Activated CD4-positive, alpha-beta T cell treated with anti-CD3 and anti-CD28 coated beads, Interleukin-2, amount 10 ng/mL, durations not matched to agents 24 days and 14 days (primary cell): Measurements from ENCODE around the gene ITGA2B. TPM values are rescaled to one million over a fixed set of nuclear protein-coding genes. Genes with fewer than 3 reads are reported as not detected.
"Not testable (repeated sequence)": the region's sequence is repeated elsewhere in the genome, so short reads cannot be mapped to it uniquely, and the experiment has no call there.

ENCODE experiments used
- DNase-seq: peaks from one replicate; pipeline ENCODE4 v3.0.0; 2022
- H3K27ac Mint-ChIP-seq: one replicate; pipeline ENCODE4 v1.8.0; 2022; ENCODE audit warnings: mild to moderate bottlenecking, mixed read lengths
- H3K27me3 Mint-ChIP-seq: one replicate; pipeline ENCODE4 v1.8.0; 2022; ENCODE audit warnings: mixed read lengths
- H3K36me3 Mint-ChIP-seq: one replicate; pipeline ENCODE4 v1.8.0; 2022; ENCODE audit warnings: low read depth, mild to moderate bottlenecking, mixed read lengths
- H3K4me1 Mint-ChIP-seq: one replicate; pipeline ENCODE4 v1.8.0; 2021; ENCODE audit warnings: mixed read lengths
- H3K4me3 Mint-ChIP-seq: one replicate; pipeline ENCODE4 v1.8.0; 2022; ENCODE audit warnings: mild to moderate bottlenecking, moderate library complexity, mixed read lengths
- H3K9me3 Mint-ChIP-seq: one replicate; pipeline ENCODE4 v1.8.0; 2021; ENCODE audit warnings: mixed read lengths
- intact Hi-C: fragments of 100-400 bp; cut with micrococcal nuclease; formaldehyde crosslinking; loops from one replicate; pipeline ENCODE4 v1.15.1; 2023
- total RNA-seq: library from RNA; stranded (reverse); gene quantifications from 2 replicates; pipeline ENCODE4 v1.2.3, GENCODE V29; 2022

ITGA2B gene
- total RNA-seq, 1 donor from 2014 or later: 0.65 TPM

DNA sequence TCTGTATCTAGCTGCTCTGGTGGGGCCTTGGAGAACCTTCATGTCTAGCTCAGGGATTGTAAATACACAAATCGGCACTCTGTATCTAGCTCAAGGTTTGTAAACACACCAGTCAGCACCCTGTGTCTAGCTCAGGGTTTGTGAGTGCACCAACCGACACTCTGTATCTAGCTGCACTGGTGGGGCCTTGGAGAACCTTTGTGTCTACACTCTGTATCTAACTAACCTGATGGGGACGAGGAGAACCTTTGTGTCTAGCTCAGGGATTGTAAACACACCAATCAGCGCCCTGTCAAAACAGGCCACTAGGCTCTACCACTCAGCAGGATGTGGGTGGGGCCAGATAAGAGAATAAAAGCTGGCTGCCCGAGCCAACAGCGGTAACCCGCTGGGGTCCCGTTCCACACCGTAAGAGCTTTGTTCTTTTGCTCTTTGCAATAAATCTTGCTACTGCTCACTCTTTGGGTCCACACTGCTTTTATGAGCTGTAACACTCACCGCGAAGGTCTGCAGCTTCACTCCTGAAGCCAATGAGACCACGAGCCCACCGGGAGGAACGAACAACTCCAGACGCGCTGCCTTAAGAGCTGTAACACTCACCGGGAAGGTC, 19.9 kb downstream of the ITGA2B start:
- Mint-ChIP-seq H3K27me3 (peaks cover 40% of the 10 kb centered on the region), H3K4me3 (peak overlapping the region; percentile 30)
- peak; percentile 69 for DNase-seq

GRCh38 chr17:44368391-44369243, 20.8 kb downstream of the ITGA2B start:
- H3K27ac Mint-ChIP-seq, H3K4me1 Mint-ChIP-seq, H3K9me3 Mint-ChIP-seq, DNase-seq, intact Hi-C loops, H3K36me3 Mint-ChIP-seq, H3K4me3 Mint-ChIP-seq: not testable (repeated sequence)
- peaks cover 40% of the 10 kb centered on the region for H3K27me3 Mint-ChIP-seq

More for the DNA sequence above, 19.9 kb downstream of the ITGA2B start:
- H3K9me3 Mint-ChIP-seq, H3K4me1 Mint-ChIP-seq, H3K27ac Mint-ChIP-seq, intact Hi-C loops, H3K36me3 Mint-ChIP-seq: not testable (repeated sequence)

GRCh38 chr17:44367231-44367979, 22.0 kb downstream of the ITGA2B start:
- intact Hi-C loops: no loop called here
- Mint-ChIP-seq H3K36me3 (no peaks in the 10 kb centered on the region), H3K27me3 (peaks cover 43% of the 10 kb centered on the region), H3K4me3 (no peak overlapping the region), H3K27ac (no peak overlapping the region), H3K4me1 (peaks cover 2% of the 10 kb centered on the region), H3K9me3 (no peaks in the 10 kb centered on the region)
- DNase-seq: no peak

GRCh38 chr17:44365051-44365450, 24.4 kb downstream of the ITGA2B start:
- DNase-seq, H3K9me3 Mint-ChIP-seq, H3K4me3 Mint-ChIP-seq, H3K27ac Mint-ChIP-seq, intact Hi-C loops, H3K4me1 Mint-ChIP-seq, H3K36me3 Mint-ChIP-seq: not testable (repeated sequence)
- H3K27me3 Mint-ChIP-seq: peaks cover 48% of the 10 kb centered on the region

DNA sequence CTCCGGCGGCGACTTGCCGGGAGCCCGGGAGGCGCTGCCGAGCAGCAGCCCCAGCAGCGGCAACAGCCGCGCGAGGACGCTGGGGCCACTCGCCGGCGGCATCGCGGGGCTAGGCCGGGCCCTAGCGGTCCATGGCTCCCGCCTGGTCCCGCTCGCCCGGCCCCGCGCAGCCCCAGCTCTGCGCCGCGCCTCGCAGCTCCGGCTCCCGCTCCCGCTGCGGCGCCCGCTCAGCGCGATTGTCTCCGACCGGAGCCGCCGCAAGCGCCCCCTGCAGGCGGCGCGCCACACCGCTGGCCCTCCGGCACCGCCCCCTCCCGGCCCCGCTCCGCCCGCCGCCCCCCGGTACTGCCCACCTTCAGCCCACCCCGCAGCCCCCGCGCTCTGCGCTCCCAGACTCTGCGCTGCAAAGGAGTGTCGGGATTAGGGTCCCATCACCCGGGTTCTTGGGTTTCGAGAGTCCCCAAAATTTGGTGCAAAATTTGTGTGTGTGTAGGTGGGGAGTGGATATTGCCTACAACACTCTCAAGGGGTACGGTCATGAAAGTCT, 25.8 kb downstream of the ITGA2B start, which contains the start of gene FAM171A2:
Gene FAM171A2, minus strand, starts transcription at position 241 of the 547 bp plus-strand sequence. Its CDS starts 139 bp downstream, at position 102.
- DNase-seq: peak; percentile 92
- intact Hi-C loops: loop anchor here (1.0 kb wide), 1 partner anchor 22 kb away; no protein-coding TSS in a partner anchor
- Mint-ChIP-seq H3K36me3 (no peaks in the 10 kb centered on the region), H3K4me1 (no peaks in the 10 kb centered on the region), H3K9me3 (no peaks in the 10 kb centered on the region), H3K27ac (no peak within 1 kb of the TSS), H3K27me3 (peaks cover 50% of the 10 kb centered on the region), H3K4me3 (peak within 1 kb of the TSS; percentile 80)

DNA sequence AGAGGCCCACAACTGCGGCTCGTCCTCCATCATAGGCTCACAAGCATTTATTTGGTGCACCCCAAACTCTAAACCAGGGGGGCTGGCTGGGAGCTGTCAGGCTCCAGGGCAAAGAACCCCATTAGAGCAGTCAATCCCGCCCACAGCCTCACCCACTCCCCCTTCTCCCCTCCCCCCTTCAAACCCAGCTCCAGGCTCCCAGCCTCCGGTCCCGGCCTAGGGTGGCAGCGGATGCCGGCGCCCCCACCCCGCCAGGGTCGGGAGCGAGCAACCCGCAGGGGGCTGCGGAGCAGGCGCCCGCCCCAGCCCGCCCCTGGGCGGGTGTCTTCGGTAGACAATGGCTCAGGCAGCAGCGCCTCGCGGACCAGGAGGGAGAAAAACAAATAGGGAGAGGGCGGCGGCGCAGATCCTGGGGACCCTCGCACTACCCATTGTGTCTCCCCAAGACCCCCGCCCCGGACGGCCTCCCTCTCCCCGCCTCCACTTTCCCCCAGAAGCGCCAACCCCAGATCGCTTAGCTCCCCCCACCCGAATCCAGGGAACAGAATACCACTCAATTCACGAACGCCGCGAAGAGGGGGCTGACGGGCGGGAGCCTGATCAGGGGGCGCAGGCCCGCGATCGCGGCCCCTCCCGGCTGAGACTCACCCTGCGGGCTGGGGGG, 26.4 kb downstream of the ITGA2B start:
- Mint-ChIP-seq H3K4me3 (peak overlapping the region; percentile 80), H3K4me1 (no peaks in the 10 kb centered on the region), H3K27ac (no peak overlapping the region), H3K9me3 (no peaks in the 10 kb centered on the region), H3K27me3 (peaks cover 50% of the 10 kb centered on the region), H3K36me3 (no peaks in the 10 kb centered on the region)
- intact Hi-C loops: loop anchor here (1.0 kb wide), 1 partner anchor 22 kb away; no protein-coding TSS in a partner anchor
- peak; percentile 75 for DNase-seq

DNA sequence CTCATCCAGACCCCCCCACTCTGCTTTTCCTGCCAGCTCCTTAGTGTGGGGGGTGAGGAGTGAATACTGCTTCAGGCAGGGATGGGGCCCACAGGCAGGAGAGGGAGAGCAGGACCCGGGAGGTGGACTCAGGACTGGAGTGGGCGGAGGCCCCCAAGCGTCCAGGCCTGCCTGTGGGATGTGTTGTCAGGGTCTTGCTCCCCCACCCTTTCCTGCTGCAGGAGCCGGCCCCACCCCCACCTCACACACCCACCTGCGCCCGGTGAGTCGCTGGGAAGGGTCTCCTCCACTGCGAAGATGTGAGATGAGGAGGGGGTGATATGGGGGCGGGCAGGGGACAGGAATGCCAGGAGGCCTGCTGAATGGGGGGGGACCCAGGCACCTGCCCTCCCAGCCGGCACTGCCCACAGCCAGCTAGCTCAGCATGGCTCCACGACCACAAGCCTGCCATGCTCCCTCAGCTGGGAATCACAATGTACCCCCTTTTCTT, 26.9 kb downstream of the ITGA2B start:
- intact Hi-C loops: no loop called here
- no peaks in the 10 kb centered on the region for H3K9me3 Mint-ChIP-seq
- peaks cover 48% of the 10 kb centered on the region for H3K27me3 Mint-ChIP-seq
- DNase-seq: no peak
- H3K27ac Mint-ChIP-seq: no peak overlapping the region
- no peak overlapping the region for H3K4me3 Mint-ChIP-seq
- H3K4me1 Mint-ChIP-seq: no peaks in the 10 kb centered on the region
- H3K36me3 Mint-ChIP-seq: no peaks in the 10 kb centered on the region

DNA sequence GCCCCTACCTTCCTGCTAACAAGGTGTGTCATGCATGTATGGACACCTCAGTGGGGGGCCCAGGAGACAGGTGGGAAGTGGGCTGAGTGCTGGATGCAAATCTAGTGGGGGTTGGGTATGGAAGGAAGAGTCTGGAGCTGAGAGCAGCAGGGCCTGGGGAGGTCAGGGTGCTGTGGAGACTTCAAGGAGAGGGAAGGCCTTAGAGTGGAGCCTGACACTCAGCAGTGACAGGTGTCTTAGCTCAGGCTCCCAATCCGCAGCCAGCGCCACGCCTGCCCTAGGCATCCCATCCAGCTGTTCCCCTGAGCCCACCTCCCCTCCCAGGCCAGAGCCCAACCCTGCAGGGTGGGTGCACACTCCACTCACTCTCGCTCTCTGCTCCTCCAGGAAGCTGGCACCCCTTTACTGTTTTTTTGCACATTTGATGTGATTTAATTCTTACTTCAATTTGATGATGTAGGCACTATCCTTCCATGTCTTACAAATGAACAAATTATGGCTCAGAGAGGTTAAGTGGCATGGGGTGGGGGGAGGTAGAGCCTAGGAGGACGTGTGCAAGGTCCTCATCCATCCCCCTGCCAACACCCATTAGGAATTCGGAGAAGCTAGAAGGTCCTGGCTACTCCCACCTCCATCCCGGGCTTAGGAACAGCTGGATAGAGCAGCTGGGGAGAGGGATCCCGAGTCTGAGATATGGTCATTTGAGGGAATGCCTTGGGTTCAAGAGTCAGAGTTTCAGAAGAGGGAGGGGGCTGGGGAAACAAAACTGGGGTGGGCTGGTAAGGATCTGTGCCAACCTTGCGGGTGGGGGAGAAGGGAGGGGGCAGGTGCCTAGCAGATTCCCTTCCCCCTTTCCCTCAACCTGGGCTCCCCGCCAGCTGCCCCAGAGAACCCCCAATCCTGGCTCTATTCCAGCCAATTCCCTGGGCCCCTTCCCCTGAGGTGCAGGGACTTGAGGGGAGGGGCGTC, 27.9 kb downstream of the ITGA2B start:
- Mint-ChIP-seq H3K27ac (no peak overlapping the region), H3K36me3 (no peaks in the 10 kb centered on the region), H3K27me3 (peaks cover 39% of the 10 kb centered on the region), H3K4me3 (no peak overlapping the region), H3K4me1 (no peaks in the 10 kb centered on the region), H3K9me3 (no peaks in the 10 kb centered on the region)
- no peak for DNase-seq
- intact Hi-C loops: no loop called here

- Mint-ChIP-seq H3K9me3 (no peaks in the 10 kb centered on the region), H3K4me1 (no peaks in the 10 kb centered on the region), H3K27ac (no peak overlapping the region), H3K27me3 (peaks cover 32% of the 10 kb centered on the region), H3K36me3 (no peaks in the 10 kb centered on the region), H3K4me3 (no peak overlapping the region)
- no peak for DNase-seq
- intact Hi-C loops: no loop called here
Measured at GRCh38 chr17:44360826-44361225, 28.6 kb downstream of the ITGA2B start.

DNA sequence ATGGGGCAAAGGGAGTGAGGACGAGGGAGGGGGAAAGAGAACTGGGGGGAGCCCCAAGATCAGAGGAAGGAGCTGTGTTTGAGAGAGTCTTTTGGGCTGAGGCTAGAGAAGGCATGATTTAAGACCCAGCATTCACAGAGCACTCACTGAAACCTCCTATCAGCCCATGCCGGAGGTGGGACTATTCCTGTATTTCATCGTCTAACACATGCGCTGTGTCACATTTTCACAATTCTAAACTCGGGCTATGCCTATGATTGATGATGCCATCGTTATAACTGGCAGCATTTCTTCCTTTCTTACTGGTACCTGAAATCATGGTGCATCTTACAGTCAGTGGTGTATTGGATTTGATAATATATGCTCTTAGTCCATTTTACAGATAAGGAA, 29.3 kb downstream of the ITGA2B start:
- Mint-ChIP-seq H3K4me1 (no peaks in the 10 kb centered on the region), H3K27me3 (peaks cover 29% of the 10 kb centered on the region), H3K36me3 (no peaks in the 10 kb centered on the region), H3K27ac (no peak overlapping the region), H3K9me3 (no peaks in the 10 kb centered on the region), H3K4me3 (no peak overlapping the region)
- intact Hi-C loops: no loop called here
- DNase-seq: no peak

- Mint-ChIP-seq H3K36me3 (no peaks in the 10 kb centered on the region), H3K27me3 (peaks cover 25% of the 10 kb centered on the region), H3K4me3 (no peak overlapping the region), H3K4me1 (no peaks in the 10 kb centered on the region), H3K27ac (no peak overlapping the region), H3K9me3 (no peaks in the 10 kb centered on the region)
- DNase-seq: no peak
- intact Hi-C loops: no loop called here
Measured at GRCh38 chr17:44359458-44360143, 29.8 kb downstream of the ITGA2B start.

- Mint-ChIP-seq H3K9me3 (no peaks in the 10 kb centered on the region), H3K27ac (no peak overlapping the region), H3K27me3 (peaks cover 25% of the 10 kb centered on the region), H3K4me1 (no peaks in the 10 kb centered on the region), H3K36me3 (no peaks in the 10 kb centered on the region), H3K4me3 (no peak overlapping the region)
- intact Hi-C loops: no loop called here
- DNase-seq: no peak
Measured at GRCh38 chr17:44359006-44359405, 30.4 kb downstream of the ITGA2B start.
